CD4-positive, alpha-beta T cell treated with Interleukin-4 for 4 hours (primary cell): ENCODE results near the gene TRIO.

Experiments
- DNase-seq: peaks from one replicate; pipeline ENCODE4 v3.0.0-alpha.2; 2020

The TRIO gene

DNA sequence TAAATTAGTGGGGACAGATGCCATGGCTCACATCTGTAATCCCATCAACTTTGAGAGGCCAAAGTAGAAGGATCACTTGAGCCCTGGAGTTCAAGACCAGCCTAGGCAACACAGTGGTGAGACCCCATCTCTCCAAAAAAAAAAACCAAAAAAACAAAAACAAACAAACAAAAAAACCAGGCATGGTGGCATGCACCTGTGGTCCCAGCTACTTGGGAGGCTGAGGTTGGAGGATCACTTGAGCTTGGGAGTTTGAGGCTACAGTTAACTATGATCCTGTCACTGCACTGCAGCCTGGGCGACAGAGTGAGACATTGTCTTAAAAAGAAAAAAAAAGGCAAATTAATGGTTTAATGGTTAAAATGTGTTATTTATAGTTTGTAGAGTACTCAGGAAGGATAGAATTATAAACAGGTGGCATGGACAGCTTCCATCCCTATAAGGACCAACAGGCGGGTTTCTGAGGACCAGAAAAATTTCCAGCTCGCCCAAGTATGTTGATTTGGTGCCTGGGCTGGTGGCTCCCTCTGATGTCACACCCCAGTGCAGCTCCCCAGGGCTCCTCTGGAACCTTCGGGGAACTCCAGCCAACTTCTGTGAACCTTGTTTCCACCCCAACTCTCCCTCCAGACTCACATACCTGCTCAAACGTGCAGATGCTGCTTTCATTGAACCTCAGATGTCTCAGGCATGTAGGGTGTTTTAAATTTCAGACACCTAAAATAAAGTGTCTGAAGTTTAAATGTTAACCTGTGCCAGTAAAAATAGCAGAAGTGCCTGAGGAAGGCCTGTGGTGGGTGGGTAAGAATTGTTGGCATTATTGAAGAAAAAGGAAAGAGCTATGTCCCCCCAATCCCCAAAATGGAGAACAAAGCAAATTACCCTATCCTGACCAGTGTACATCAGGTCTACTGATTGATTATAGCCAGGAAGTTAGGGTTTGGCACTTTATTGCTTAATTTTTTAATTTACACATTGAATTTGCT lies 69.0 kb downstream of the TRIO start:
- DNase-seq: no peak

DNA sequence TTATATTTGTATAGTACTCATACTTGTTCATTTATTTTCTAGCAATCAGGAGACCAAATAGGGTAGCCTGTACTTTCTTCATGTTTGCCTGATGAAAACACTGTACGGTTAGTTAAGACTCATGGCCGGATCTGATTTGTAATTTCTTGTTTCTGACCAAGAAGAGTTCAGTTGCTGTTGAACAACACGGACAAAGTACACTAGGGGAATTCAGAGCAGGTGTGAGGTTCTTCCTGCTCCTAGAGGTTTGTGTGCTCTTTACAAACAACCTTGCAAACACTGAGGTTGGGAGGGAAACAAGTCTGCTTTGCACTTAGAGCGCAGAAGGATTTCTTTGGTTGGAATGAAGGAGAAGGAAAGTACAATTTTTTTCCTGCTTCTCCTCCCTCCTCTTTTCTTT lies 69.7 kb downstream of the TRIO start:
- DNase-seq: no peak

DNA sequence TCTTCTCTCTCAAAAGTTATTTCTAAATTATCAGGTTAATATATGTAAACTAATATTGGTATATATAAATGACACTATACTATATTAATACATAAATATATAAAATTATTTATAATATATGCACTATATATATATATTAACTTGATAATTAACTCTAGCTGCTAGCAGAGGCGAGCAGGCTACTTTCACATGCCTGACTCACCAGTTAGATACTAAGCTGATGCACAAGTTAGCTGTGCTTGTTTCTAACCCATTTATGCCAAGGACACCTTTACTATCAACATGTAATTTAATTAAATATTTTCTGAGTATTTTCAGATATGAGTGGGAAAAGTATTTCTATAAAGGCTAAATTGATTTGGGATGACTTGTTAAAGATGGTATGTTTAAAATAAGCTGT lies 70.1 kb downstream of the TRIO start:
- no peak for DNase-seq

DNA sequence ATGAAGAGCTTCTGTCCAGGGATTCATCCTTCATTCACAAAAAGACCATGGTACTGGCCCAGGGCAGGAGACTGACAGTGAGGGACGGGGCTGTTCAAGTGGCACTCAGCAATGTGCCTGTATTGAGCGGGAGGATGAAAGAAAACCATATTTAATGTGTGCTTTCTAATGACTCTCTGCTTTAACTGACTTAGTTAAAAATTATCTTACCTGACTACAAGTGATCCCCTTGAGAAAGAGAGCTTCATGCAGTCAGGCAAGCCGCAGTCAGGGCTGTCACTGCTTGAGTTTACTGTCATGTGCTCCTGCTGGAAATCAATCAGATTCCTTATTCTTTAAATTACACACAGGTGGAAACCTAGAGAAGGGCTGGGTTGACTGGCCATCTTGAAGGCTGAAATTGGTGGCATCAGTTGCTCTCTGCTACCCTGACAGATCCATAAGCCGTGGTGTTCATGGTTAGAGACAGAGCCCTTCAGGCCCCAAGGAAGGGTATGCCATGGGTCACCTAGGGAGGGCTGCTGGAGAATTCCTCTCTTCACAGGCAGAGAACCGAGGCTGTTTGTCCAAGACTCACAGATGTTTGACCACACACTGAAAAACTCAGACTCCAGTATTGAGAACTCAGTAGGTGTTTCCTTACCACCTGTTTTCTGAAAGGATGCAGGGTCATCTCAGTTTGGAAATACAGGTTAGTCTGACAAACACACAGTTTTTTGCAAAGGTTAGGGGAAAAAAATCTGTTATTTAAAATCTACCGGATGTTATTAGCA lies 70.9 kb downstream of the TRIO start:
- DNase-seq: no peak

DNA sequence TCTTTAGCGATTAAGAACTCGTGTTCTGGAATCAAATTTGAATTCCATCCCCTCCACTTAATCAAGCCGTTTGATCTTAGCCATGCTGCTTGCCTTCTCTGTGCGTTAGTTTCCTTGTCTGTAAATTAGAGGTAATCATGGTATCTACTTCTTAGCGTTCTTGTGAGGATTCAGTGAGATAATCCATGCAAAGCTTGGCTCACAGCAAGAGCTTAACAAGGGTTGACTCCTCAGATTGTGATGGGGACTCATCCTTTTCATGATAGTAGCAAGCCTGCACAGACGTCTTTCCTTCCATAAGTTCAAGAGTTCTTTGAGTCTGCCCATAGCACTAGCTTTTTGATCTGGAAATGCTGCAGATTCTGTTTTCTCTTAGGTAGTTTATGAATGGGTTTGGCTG lies 72.8 kb downstream of the TRIO start:
- no peak for DNase-seq

DNA sequence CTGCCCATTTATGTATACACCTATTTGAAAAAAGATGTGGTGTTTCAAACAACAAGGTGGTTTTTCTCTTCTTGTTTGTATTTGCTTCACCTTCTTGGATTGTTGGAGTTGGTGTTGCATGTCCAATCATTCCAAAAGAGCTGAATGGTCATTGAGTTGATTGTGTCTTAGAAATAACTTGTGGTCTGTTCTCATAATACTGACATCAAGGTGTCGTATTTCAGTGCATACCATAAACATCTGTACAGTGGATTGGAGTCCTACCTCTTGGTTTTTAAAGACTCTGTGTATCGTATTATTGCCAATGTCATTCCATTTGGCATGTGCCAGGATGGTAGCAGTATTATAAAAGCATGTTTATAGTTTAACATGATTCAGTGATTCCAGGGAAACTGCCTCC lies 73.2 kb downstream of the TRIO start:
- no peak for DNase-seq

DNA sequence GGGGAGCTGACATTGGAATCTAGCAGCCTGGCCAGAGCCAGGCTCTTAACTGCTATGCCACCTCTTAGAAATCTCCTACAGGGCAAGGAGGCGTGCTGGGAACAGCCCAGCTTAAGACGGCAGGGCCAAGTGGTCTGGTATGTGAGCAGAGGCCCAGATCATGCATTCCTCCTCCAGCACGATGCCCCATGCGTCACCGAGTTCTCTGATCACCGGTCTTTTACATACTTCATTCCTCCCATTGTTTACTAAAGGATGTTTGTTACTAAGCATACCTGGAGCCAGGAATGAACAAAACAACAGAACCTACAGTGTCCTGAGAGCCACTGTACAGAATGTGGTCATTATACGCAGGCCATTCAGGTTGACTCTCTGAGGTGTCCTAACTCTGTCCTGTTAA lies 73.8 kb downstream of the TRIO start:
- DNase-seq: no peak

DNA sequence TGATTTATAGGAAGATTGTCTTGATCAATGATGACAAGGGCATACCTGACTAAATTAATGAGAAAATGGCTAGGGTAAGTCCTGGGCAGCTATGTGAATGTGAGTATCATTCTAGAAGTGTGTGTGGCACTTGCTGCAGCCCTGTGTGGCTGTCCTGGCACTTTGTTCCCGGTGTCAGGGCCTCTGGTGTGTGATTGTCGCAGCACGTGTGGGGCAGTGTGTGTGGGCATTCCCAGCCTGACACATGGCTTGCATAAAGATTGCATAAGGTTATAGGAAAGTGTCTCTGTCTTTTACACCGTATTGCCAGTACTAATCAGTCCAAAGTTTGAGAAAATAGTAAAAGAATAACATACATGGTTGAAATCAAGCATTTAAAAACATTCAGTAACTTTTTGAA lies 74.4 kb downstream of the TRIO start:
- DNase-seq: no peak

DNA sequence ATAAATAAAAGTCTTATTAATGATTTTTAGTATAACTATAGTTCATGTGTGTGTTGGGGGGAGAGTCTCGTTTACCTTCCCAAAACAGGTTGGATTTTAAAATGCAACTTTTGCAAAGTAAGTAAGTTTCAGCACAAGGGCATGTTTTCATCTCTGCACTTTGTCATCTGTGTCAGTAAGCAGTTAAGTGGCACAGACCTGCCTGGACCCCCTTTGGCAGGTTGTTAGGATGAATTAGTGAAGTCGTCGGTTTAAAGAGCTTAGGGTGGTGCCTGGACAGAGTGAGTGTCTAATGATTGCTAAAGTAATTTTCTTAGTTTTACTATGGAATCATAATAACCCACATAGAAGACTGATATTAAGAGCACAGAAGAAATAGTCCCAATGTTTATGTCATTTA lies 74.9 kb downstream of the TRIO start:
- no peak for DNase-seq

DNA sequence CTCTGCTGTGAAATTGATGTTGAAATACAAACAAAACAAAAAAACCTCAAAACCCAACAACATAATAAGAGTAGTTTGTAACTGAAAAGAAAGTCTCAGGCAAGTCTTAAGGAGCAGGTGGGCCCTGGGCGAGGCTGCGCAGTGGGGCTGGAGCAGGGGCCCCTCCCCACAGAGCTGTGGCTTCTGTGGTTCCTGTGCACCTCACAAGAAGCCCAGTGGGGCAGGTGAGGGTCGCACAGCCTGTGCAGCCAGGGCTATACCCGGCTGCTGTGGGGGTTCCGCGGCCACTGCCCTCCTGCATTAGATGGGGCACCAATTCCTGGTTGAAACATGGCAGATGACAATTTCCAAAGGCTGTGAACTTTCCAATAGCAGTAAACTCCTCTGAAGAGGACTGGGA lies 75.3 kb downstream of the TRIO start:
- DNase-seq: no peak

DNA sequence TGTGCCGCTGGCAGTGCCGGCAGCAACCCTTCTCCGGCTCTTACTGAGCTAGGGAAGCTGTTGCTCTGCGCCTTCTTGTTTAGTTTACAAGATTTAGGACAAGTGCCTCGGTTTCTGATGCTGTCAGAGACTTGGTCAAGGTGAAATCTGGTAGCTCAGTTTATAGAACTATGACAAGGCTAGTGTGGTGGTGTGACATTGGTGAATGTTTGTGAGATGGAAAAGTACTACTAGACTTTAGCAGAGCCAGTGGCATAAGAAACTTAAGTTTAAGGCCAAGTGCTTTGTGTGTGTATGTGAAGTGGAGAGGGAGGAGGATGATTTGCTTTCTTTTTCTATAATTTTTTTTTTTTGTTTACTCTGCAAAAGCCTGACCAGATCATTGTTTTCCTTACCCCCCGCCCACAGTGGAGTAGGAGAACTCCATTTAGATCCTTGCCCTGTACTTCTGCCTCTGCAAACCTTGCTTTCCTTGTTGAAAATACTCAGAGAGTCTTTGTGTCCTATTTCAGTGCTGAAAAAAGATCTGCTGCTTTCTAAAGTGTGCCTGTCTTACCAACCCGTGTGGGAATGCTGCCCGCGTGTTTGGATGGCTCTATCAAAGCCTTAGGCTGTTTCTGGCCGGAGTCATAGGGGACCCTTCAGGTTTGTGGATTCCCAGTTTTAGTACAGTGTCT lies 75.9 kb downstream of the TRIO start:
- no peak for DNase-seq

DNA sequence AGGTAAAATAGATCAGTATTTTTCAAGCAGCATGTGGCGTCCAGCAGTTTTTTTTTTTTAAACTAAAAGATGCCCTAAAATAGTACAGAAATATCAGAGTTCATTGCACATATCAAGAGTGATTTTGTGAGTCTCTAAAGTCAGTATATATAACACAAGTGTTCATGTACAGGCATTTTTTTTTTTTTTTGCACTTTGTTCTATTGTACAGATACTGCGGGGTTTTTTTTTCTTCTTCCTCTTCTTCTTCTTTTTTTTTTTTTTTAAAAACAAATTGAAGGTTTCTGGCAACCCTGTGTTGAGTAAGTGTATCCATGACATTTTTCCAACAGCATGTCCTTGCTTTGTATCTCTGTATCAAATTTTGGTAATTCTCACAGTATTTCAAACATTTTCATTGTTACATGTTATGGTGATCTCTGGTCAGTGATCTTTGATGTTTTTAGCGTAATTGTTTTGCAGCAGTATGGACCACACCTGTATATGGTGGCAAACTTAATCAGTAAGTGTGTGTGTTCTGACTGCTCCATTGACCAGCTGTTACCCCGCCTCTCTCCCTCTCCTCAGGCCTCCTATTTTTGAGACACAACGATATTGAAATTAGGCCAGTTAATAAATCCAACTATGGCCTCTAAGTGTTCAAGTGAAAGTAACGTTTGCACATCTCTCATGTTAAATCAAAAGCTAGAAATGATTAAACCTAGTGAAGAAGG lies 76.8 kb downstream of the TRIO start:
- DNase-seq: no peak

DNA sequence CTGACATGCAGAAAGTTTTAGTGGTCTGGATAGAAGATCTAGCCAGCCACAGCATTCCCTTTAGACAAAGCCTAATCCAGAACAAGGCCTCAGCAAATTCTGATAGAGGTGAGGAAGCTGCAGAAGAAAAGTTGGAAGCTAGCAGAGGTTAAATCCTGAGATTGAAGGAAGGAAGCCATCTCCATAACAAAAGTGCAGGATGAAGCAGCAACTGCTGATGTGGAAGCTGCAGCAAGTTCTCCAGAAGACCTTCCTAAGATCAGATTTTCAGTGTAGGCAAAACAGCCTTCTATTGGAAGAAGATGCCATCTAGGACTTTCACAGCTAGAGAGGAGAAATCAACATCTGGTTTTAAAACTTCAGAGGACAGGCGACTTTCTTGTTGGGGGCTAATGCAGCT lies 77.5 kb downstream of the TRIO start:
- no peak for DNase-seq

DNA sequence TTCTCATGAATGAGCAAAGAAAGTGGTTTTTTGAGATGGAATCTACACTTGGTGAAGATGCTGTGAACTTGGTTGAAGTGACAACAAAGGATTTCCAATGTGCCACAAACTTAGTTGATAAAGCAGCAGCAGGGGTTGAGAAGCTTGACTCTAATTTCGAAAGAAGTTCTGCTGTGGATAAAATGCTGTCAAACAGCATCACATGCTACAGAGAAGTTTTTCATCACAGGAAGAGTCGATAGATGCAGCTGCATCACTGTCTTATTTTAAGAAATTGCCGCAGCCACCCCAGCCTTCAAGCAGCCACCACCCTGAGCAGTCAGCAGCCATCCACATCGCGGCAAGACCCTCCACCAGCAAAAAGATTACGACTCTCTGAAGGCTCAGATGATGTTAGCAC lies 78.6 kb downstream of the TRIO start:
- DNase-seq: no peak

DNA sequence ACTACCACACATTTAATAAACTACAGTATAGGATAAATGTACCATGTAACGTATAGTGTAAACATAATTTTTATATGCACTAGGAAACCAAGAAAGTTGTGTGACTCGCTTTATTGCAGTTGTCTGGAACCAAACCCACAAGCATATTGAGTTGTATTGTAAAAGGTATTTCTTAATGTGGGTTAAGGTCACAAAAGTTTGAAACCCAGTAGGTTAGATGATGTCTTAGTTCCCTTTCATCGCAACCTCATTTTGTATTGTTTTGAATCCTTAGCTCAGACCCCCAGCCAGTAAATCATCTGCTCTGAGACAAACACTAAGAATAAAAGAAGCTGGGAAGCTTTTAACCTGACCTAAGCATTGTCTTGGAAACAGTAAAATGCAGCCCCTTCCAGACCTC lies 79.1 kb downstream of the TRIO start:
- no peak for DNase-seq

DNA sequence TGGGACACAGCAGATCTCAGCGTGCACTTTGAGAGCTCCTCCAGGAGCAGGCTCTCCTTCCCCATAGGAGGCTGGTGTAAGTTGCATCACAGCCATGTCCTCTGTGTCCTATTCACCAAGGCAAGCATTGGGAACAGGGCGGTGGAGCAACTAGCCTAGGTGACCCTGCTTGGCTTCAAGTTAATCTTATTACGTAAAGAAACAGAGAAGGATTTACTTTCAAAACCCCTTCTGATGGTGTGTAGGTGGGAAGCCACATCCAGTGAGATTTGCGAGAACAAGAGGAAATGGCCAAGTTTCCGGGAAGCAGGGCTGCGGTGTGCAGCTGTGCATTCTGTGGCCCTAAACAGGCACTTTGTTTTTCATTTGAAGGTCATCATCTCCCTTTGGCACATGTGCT lies 80.2 kb downstream of the TRIO start:
- no peak for DNase-seq

DNA sequence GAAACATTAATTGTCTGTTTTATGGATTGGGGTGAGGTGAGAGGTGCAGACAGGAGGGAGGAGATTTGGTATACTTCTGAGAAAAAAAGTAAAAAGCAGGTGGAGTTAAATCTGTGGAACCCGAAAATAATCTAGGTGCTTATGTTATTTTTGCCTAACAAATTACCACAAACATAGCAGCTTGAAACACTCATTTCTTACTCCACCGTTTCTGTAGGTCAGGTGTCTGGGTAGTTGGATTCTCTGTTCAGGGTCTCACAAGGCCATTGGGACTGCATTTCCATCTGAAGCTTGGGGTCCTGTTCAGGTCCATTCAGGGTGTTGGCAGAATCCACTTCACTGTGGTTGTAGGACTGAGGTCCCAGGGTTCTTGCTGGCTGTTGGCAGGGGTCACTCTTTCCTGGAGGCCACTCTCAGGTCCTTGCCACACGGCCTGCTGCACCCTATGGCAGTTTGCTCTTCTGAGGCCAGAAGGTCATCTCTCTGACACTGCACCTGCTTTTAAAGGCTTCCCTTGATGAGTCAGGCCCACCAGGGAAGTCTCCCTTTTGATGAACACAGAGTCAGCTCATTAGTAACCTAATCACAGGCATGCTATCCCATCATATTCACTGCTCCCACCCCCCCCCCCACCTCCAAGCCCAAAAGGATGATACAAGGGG lies 82.2 kb downstream of the TRIO start:
- no peak for DNase-seq

DNA sequence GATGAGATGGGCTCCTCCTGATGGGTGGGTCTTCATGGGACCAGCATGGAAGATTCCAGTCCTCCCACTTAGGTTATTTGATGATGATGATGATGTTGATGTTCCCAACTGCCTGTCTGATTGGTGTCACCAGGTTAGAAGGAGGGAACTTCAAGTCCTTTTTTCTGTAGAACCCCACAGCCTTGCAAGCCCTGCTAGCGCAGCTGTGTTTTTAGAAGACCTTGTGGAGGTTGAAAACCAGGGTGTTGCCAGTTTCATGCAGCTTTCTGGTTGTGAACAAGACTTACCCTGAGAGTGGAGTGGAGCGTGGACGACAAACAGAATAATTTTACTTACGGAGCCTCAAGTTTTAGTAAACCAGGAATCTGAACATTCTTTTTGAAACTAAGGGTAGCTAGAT lies 83.0 kb downstream of the TRIO start:
- no peak for DNase-seq

DNA sequence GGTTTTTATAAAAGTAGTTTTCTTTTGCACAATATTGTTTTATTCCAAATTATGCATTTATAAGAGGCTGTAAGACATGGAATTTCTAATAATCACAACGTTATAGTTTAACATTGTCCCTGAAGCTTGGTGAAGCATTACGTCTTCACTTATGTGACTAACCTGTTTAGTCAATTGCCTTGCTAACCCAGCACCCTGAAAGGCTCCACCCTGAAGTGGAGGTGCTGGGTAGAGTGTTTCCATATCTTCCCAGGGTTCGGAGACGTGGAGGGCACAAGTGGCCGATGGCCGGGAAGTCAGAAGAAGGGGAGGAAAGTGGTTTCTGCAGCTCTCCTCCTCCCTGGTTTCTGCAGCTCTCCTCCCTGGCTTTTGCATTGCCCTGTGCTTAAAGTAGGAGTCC lies 83.4 kb downstream of the TRIO start:
- DNase-seq: no peak

DNA sequence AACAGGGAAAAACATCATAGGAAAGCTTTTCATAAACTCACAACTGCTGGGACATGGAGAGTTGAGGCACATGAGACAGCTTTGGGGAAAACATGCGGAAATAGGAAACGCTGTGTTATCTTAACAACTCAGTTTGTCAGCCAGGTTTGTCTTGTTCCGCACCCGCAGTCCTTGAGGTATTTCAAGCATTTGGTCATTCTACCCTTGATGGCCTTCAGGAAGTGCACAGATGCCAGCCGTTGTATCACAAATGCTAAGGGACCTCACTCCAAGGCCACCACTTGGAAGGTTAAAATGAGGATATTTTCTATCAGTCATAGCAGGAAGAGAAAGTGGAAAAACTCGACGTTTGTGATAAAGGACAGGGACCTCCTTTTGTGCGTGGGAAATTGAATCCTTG lies 83.8 kb downstream of the TRIO start:
- no peak for DNase-seq

DNA sequence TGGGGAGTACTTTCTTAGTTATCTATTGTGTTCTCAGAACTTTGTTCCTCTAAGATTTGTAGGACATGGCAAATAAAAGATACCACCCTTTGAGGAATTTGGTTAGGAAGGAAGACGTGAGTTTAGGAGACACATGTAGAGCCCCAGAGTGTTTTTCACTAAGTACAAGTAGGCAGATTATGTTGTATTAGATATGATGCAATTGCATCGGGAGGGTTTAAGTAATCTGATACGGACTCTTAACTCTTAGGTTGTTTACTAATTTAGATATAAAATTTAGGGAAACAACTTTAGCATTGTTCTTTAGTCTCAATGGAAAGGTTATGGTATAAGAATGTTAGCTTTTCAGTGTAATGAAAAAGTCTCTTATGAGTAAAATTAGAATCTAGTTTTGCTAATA lies 84.4 kb downstream of the TRIO start:
- no peak for DNase-seq

DNA sequence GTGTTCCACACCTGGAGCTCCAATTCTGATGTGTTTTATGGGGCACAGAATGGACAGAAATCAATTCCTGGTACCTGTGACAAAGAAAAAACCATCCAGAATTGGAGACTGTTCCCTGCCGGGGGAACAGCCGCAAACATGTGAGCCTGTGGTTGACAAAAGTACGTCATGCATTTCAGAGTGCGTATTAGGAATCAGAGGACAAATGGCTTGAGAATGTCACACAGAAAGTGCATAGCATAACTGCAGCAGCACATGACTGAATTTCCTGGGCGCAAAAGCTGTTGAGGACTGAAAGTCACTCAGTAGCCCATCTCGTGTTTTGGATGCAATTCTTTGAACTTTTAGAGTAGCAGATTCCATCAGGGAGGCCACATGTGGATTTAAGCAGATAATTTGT lies 85.1 kb downstream of the TRIO start:
- DNase-seq: no peak

DNA sequence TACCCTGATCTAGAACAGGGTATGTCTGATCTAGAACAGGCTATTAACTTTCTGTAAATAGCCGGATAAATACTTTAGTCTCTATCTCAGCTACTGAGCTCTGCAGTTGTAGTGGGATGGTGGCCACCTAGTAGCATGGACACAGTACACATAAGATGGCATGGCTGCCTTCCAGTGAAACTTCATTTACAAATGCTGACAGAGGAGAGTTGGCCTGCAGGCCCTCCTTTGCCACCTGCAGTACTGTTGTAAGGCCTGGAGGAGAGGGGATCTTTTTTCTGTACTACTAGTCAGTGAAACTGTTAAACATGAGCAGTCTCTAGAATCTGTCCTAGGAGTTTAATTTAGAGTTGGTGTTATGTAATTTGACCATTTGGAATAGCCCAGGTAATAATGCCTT lies 86.0 kb downstream of the TRIO start:
- no peak for DNase-seq
